HG03460 (cell line): Measurements from ENCODE around the gene PYROXD2.

Experiments
- ATAC-seq: cut with Tn5 transposase; IDR thresholded peaks from one replicate; pipeline ENCODE4 v1.9.1; 2021; ENCODE audit not compliant: unreplicated experiment

The PYROXD2 gene

DNA sequence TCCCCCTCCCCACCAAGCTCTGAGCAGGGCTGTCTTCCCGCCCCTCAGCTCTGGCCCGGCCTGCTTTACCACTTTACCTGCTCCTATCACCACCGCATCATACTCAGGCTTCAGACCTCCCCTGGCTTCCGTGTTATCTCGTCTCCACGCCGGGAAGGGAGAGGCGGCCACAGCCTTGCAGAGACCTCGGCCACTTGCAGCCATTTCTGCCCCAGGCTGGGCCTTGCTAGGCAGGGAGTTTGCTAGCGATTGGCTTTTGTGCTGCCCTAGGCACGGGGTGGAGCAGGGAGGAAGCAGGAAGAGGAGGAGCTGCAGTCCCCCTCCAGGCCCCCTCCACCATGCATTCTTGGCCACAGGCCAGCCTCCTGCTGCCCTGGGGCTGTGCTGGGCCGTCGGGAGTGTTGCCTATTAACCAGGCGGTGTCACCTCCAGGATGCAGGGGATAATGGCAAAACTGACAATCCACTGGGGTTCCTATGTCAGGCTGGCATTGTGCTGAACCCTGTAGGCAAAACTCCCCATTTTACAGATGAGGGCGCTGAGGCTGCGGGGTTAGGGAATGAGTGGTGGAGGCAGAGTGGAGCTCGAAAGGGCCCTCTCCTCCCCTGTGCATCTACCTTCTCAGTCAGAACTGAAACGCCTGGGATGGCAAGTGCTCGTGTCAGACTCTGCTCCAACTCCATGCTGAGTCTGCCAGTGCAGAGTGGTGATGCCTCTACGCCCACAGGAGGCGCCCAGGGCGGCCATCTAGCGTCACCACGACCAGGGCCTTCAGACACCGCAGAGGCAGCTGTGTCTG lies at the start of gene PYROXD2:
PYROXD2 (minus strand) TSS at position 251 of the 799 bp plus-strand sequence; CDS start at position 204, 47 bp downstream.
- peak; percentile 58 for ATAC-seq

DNA sequence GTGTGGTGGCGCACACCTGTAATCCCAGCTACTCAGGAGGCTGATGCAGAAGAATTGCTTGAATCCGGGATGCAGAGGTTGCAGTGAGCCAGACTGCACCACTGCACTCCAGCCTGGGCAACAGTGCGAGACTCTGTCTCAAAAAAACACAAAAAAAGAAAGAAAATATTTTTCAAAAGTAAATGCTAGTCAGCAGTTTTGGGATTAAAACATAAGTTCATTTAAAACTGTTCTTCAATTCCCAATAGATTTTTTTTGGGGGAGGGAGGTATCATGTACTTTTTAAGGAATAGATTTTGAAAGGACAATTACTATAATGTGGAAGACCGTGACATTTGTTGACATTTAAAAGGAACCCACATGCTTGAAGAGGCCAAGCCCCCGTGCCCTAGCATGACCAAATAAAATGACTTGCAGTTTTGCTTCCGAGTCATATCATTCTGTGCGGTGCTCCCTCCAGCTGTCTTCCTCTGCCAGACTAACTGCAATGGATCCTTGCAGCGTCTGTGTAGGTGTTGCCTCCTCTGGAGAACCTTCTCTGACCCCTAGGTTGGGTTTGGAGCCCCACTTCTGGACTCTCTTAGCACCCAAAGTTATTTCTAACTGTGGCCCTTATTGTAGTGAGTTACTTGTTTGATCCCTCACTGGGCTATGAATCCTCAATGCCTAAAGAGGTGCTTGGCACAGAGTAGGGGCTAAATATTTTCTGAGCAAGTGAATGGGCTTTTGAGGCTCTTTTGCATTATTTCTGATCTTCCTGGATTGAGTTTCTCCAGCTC lies 49.2 kb upstream of the PYROXD2 start:
- no peak for ATAC-seq

DNA sequence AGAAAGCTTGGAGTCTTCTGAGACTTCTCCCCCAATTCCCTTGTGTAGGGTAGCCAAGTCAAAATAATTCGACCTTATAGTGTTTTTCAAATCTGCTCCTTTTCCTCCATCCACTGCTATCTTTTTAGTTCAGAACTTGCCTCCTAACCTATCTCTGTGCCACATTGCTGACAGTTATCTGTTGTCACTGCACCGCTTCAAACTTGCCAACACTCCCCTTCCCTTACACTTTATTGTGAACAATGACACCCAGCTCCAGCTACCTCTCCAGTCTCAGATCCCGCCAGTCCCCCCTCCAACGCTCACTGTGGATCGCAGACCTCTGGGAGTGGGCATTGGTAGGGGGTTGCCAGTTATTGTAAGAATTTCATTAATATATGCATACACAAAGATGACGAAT lies 48.0 kb upstream of the PYROXD2 start:
- ATAC-seq = no peak

GRCh38 chr10:98461500-98461842 lies 46.5 kb upstream of the PYROXD2 start:
- no peak for ATAC-seq

- no peak for ATAC-seq
Measured at GRCh38 chr10:98460837-98461499, 46.0 kb upstream of the PYROXD2 start.

GRCh38 chr10:98458809-98459784 lies 44.1 kb upstream of the PYROXD2 start:
- ATAC-seq = no peak

DNA sequence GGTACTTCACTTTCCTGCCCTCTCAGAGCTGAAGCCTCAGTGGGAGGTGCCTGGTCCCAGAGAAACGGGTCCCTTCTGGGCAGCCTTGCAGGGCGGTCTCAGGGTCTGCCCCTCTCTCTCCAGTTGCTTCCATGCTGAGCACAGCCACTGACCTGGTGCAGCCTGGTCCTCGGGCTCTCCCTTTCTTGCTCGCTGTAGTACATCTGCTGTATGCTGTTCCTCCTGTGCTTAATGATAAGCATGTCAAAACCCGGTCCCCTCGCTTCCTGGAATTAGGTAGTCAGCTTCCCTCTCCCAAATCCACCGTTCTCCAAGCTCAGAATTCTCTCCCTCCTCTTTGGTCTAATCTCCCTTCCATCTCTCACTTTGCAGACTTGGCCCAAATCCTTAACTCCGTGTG lies 42.7 kb upstream of the PYROXD2 start:
- ATAC-seq = no peak

DNA sequence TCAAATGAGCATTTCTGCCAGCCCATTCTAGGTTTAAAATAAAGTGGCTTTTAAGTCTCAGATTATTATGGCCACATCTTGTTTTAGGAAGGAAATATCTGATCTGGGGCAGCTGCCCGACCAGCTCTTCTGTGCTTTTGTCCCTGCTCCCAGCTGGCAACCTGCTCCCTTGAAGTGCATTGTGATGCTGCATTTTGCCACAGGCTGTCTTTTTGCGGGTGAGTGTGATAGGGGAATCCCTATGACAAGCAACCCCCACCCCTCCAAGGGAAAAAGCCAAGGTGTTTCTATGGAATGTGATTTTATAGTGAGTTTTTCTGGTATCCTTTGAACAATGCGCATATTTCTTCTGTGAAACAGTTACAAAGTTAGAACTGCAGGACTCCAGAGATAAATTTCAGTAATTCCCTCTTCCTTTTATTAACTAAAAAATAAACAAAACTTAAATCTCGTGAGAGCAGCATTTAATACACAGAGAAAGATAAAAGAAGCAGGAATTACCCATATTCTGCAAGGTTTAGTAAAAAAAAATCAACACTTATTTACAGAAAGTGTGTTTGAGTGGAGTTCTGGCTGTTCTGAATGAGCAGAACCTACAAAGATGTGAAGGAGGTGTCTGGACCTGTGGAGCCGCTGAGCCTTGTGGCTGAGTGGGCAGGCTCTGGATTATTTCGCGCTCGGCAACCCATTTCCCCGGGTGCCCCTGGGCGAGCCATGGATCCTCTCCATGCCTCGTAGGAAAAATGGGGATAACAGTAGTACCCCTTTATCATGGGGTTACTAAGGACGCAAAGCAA lies 41.9 kb upstream of the PYROXD2 start:
- ATAC-seq = no peak

- ATAC-seq = no peak
Measured at GRCh38 chr10:98456043-98456570, 41.1 kb upstream of the PYROXD2 start.

- ATAC-seq = no peak
Measured at GRCh38 chr10:98453729-98454128, 38.7 kb upstream of the PYROXD2 start.

GRCh38 chr10:98450618-98451017 lies 35.6 kb upstream of the PYROXD2 start:
- no peak for ATAC-seq

DNA sequence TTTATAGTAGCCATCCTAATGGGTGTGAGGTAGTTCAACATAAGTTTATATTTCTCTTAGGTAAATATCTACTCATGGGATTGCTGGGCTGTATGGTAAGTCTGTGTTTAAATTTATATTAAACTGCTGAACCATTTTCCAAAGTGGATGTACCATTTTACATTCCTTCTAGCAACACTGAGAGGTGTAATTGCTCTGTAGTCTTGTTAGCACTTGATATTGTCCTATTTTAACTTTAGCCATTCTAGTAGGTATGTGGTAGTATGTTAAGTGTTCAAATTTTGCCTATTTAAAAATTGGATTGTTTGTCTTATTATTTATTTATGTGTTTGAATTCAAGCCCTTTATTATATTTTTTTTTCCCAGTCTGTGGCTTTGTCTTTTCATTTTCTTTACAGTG lies 34.3 kb upstream of the PYROXD2 start:
- no peak for ATAC-seq

DNA sequence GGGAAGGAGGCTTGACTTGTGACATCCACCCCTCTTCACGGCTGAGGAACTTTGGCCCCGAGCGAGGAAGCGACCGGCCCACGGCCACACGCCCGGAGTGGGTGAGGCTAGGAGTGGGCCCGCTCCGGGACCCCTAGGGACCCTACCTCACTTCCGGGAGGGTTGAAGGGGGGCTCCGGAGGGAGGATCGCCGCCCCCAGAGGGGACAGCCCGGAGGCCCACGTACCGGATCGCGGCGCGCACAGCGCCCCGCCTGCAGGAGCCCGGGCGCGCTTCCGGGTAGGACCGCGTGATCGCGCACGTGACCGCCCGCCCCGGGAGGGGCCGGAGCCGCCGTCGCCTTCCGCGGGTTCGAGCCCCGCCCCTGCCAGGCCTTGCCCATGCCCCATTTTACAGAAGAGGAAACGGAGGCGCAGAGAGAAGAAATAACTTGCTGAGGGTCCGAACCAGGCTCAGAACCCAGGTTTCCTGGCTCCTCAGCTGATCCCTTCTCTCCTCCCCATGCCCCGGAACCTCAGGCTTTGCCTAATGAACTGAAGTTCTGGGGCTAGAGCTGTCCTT lies 31.8 kb upstream of the PYROXD2 start, which contains the start of gene HPS1:
HPS1 (minus strand) TSS at position 275 of the 561 bp plus-strand sequence. CDS start 3,695 bp downstream, outside the sequence.
- peak; percentile 81 for ATAC-seq

GRCh38 chr10:98446151-98446660 lies 31.2 kb upstream of the PYROXD2 start:
- peak; percentile 41 for ATAC-seq

DNA sequence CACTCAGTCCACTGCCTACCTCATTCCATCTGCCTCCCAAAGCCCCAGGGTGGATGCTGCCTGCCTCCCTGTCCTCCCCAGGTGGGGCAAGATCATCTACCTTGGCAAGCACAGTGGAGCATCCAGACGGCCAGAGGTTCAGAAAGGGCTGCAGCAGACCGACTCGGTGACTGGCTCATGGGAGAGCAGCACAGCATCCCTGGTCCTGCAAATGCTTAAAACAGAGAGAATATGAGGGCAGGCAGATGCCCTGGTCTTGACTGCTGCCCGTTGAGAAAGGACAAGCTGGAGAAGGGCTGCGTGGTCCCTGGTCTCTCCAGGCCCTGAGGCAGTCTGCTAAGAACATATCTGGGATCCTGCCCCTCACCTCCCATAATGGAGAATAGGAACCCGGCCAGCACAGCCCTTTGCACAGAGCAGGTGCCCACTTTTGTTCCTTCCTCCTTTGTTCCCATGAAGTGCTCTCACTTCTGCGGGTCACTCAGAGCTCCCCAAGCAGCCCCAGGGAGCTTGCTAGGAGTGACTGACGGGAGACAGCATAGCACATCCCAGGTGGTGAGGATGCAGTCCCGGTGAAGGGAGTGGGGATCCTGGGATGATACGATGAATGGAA lies 30.3 kb upstream of the PYROXD2 start:
- ATAC-seq = no peak

DNA sequence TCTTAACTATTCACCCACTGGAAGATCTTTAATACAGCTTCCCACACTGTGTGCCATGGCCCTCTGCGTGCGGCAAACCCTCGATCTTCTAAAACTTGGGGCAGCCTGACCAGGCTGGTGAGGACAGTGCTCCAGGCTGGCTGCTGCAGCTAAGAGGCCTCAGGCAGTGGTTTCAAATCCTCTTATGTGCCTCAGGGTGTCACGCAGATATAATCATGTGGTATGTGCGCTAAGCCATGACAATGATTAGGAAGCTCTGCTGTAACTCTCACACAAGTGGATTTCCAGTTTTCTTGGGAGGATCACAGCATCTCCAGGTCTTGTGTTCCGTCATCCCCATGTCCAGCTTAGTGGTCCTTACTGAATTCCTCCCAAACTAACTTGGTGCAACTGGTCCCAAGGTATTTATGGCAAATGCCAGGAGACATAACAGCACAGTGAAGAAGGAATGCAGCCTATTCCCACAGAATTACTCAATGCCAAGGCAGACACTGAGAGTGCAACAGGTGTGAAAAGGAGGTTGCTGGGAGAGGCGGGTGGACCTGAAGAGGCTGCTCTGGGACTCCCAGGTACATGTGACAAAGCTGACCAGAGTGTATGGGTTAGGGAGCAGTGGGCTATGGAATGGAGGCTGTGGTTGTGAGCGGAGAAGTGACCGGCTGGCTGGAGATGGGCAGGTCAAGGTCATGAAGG lies 29.5 kb upstream of the PYROXD2 start:
- no peak for ATAC-seq

GRCh38 chr10:98438715-98439114 lies 23.7 kb upstream of the PYROXD2 start:
- ATAC-seq = no peak

GRCh38 chr10:98436704-98437103 lies 21.7 kb upstream of the PYROXD2 start:
- ATAC-seq = no peak
